ENCODE results near the gene MAP4K3. TPM values are rescaled to one million over a fixed set of nuclear protein-coding genes. Genes with fewer than 3 reads are reported as not detected.
"Not testable (repeated sequence)": the region's sequence is repeated elsewhere in the genome, so short reads cannot be mapped to it uniquely, and the experiment has no call there.

Gene MAP4K3
- total RNA-seq, 2 experiments from 2014 or later: 12.4 to 17.5 TPM

- BruUV-seq (replicated peaks); H3K36me3 ChIP-seq (ENCODE audit: insufficient read depth, low read length); H3K79me2 ChIP-seq (ENCODE audit: insufficient read depth, low read depth, low read length); H3K4me2 ChIP-seq (ENCODE audit: low read length); POLR2A ChIA-PET; H3K27ac ChIP-seq (ENCODE audit: low read depth, low read length, poor library complexity, severe bottlenecking); DNase-seq (ENCODE audit: low spot score); H3K9me2 ChIP-seq (ENCODE audit: insufficient read depth, low read length); intact Hi-C loops (cut with micrococcal nuclease; ENCODE audit: unreplicated experiment); H3K4me3 ChIP-seq (ENCODE audit: low read depth, low read length, poor library complexity, severe bottlenecking); H4K20me1 ChIP-seq (ENCODE audit: insufficient read depth, low read length); H3K9me3 ChIP-seq (ENCODE audit: low read length); H3K4me1 ChIP-seq (ENCODE audit: insufficient read depth, low read length, poor library complexity, severe bottlenecking); H2AFZ ChIP-seq (ENCODE audit: low read length): not testable (repeated sequence)
- CTCF ChIA-PET (ENCODE audit: unreplicated experiment): interaction anchor here (1.1 kb wide), 1 partner anchor 16 kb away, joined by 3 read pairs; no protein-coding TSS in a partner anchor
Measured at GRCh38 chr2:39244241-39244862, 192.7 kb downstream of the MAP4K3 start.

GRCh38 chr2:39243469-39244123 is 193.5 kb downstream of the MAP4K3 start, which contains the start of gene CDKL4:
TSS of gene CDKL4 (minus strand) at chr2:39243970.
- CTCF ChIA-PET (ENCODE audit: unreplicated experiment): no interaction called here
- TF ChIP-seq EZH2phosphoT487 (IDR thresholded peaks at IDR 0.05; ENCODE audit: borderline replicate concordance, low read depth, low read length) (no peak), CTCF (conservative IDR thresholded peaks at IDR 0.05; ENCODE audit: low read length) (no peak)
- intact Hi-C loops (cut with micrococcal nuclease; ENCODE audit: unreplicated experiment): no loop called here
- no peaks in the 10 kb centered on the region for H3K79me2 ChIP-seq (ENCODE audit: insufficient read depth, low read depth, low read length)
- H3K9me2 ChIP-seq (ENCODE audit: insufficient read depth, low read length): no peaks in the 10 kb centered on the region
- H3K36me3 ChIP-seq (ENCODE audit: insufficient read depth, low read length): 0 out of 2 replicates have a peak, but pooled peaks cover 3% of the 10 kb centered on the region
- H4K20me1 ChIP-seq (ENCODE audit: insufficient read depth, low read length): no peaks in the 10 kb centered on the region
- POLR2A ChIA-PET: no interaction called here
- DNase-seq (ENCODE audit: low spot score): no peak
- H3K4me3 ChIP-seq (ENCODE audit: low read depth, low read length, poor library complexity, severe bottlenecking): no peak within 1 kb of the TSS
- no peak within 1 kb of the TSS; the same call in 1 of the 2 replicates for H3K4me2 ChIP-seq (ENCODE audit: low read length)
- peaks cover 9% of the 10 kb centered on the region for H3K4me1 ChIP-seq (ENCODE audit: insufficient read depth, low read length, poor library complexity, severe bottlenecking)
- no peak within 1 kb of the TSS for H2AFZ ChIP-seq (ENCODE audit: low read length)
- H3K27ac ChIP-seq (ENCODE audit: low read depth, low read length, poor library complexity, severe bottlenecking): no peak within 1 kb of the TSS
- no TSS peak for BruUV-seq (replicated peaks)
- no peaks in the 10 kb centered on the region for H3K9me3 ChIP-seq (ENCODE audit: low read length)

- Histone ChIP-seq H4K20me1 (ENCODE audit: insufficient read depth, low read length) (no peaks in the 10 kb centered on the region), H2AFZ (ENCODE audit: low read length) (no peak overlapping the region), H3K4me3 (ENCODE audit: low read depth, low read length, poor library complexity, severe bottlenecking) (no peak overlapping the region), H3K36me3 (ENCODE audit: insufficient read depth, low read length) (no peaks in the 10 kb centered on the region), H3K79me2 (ENCODE audit: insufficient read depth, low read depth, low read length) (no peaks in the 10 kb centered on the region), H3K4me1 (ENCODE audit: insufficient read depth, low read length, poor library complexity, severe bottlenecking) (peaks cover 6% of the 10 kb centered on the region), H3K27ac (ENCODE audit: low read depth, low read length, poor library complexity, severe bottlenecking) (no peak overlapping the region), H3K9me3 (ENCODE audit: low read length) (no peaks in the 10 kb centered on the region), H3K9me2 (ENCODE audit: insufficient read depth, low read length) (no peaks in the 10 kb centered on the region), H3K4me2 (ENCODE audit: low read length) (no peak overlapping the region)
- no peak for TF ChIP-seq EZH2phosphoT487 (IDR thresholded peaks at IDR 0.05; ENCODE audit: borderline replicate concordance, low read depth, low read length)
- TF ChIP-seq CTCF (conservative IDR thresholded peaks at IDR 0.05; ENCODE audit: low read length): no peak
- intact Hi-C loops (cut with micrococcal nuclease; ENCODE audit: unreplicated experiment): no loop called here
- POLR2A ChIA-PET: interaction anchor here (0.6 to 1.1 kb wide), 3 partner anchors 11 to 478 kb away, joined by 3 to 4 read pairs (median 3); no protein-coding TSS in a partner anchor
- no peak for DNase-seq (ENCODE audit: low spot score)
- BruUV-seq (replicated peaks): no TSS peak
- CTCF ChIA-PET (ENCODE audit: unreplicated experiment): no interaction called here
Measured at GRCh38 chr2:39241588-39241987, 195.5 kb downstream of the MAP4K3 start.
